ENCODE results near the gene RAB1B.

RAB1B gene

GRCh38 chr11:66285250-66285947 lies 17.0 kb downstream of the RAB1B start:
- DNase-seq = no peak

- DNase-seq = no peak
Observed at GRCh38 chr11:66286699-66287098, 18.3 kb downstream of the RAB1B start.

- DNase-seq = no peak
Observed at GRCh38 chr11:66287211-66287888, 18.9 kb downstream of the RAB1B start.

GRCh38 chr11:66287889-66288670 lies 19.6 kb downstream of the RAB1B start:
- DNase-seq = no peak

GRCh38 chr11:66288671-66289547 lies 20.5 kb downstream of the RAB1B start, which contains the start of gene YIF1A:
TSS of gene YIF1A (minus strand) at chr11:66289143. CDS start at chr11:66288985, 158 bp downstream.
- DNase-seq = peak; percentile 99

GRCh38 chr11:66289548-66290329 lies 21.3 kb downstream of the RAB1B start:
- no peak for DNase-seq

GRCh38 chr11:66290330-66290621 lies 21.8 kb downstream of the RAB1B start:
- DNase-seq = no peak

- DNase-seq = no peak
Observed at GRCh38 chr11:66291303-66291705, 22.9 kb downstream of the RAB1B start.

- no peak for DNase-seq
Observed at GRCh38 chr11:66291706-66292542, 23.5 kb downstream of the RAB1B start, which contains the start of gene TMEM151A. TSS of gene TMEM151A (plus strand) at chr11:66291894. CDS start at chr11:66292014, 120 bp downstream.

GRCh38 chr11:66292543-66293332 lies 24.3 kb downstream of the RAB1B start:
- no peak for DNase-seq

GRCh38 chr11:66293352-66293751 lies 24.9 kb downstream of the RAB1B start:
- DNase-seq = no peak

- DNase-seq = no peak
Observed at GRCh38 chr11:66293777-66294625, 25.6 kb downstream of the RAB1B start.

GRCh38 chr11:66294626-66295620 lies 26.5 kb downstream of the RAB1B start:
- DNase-seq = no peak

- no peak for DNase-seq
Observed at GRCh38 chr11:66297610-66298009, 29.2 kb downstream of the RAB1B start.

- DNase-seq = no peak
Observed at GRCh38 chr11:66299186-66299585, 30.7 kb downstream of the RAB1B start.

- DNase-seq = no peak
Observed at GRCh38 chr11:66302656-66303055, 34.2 kb downstream of the RAB1B start.

GRCh38 chr11:66309475-66309874 lies 41.0 kb downstream of the RAB1B start:
- no peak for DNase-seq

GRCh38 chr11:66310324-66310723 lies 41.9 kb downstream of the RAB1B start:
- no peak for DNase-seq

Data from NCI-H446 treated with DMSO at 0.1 percent for 48 hours (cell line).